SK-N-SH treated with all-trans-retinoic acid at 6 μM for 48 hours (cell line): Measurements from ENCODE around the gene RERE.

ENCODE experiments used
- ATAC-seq: fragments of 200-7000 bp; cut with Tn5 transposase; 3 replicates; pipeline ENCODE4 v1.9.1; 2020; ENCODE audit warnings: mild to moderate bottlenecking, moderate library complexity
- ARNTL ChIP-seq: fragments of 450-650 bp; formaldehyde crosslinking; IDR thresholded peaks from 2 replicates; pipeline ENCODE4 v1.5.0; 2020; ENCODE audit warnings: low read depth, mild to moderate bottlenecking, moderate library complexity, borderline replicate concordance
- BACH2 ChIP-seq: fragments of 250-450 bp; sonication (Bioruptor Pico); IDR thresholded peaks from 2 replicates; pipeline ENCODE4 v1.9.0; 2021; ENCODE audit warnings: mild to moderate bottlenecking, borderline replicate concordance
- CSDC2 ChIP-seq: fragments of 250-450 bp; sonication (Bioruptor Pico); IDR thresholded peaks from 2 replicates; pipeline ENCODE4 v1.5.0; 2020; ENCODE audit warnings: mild to moderate bottlenecking, moderate library complexity
- ESRRG ChIP-seq: fragments of 250-450 bp; sonication (Bioruptor Pico); IDR thresholded peaks from 2 replicates; pipeline ENCODE4 v1.6.1; 2021; ENCODE audit warnings: mild to moderate bottlenecking
- GLIS3 ChIP-seq: fragments of 250-450 bp; sonication (Bioruptor Pico); IDR thresholded peaks from 2 replicates; pipeline ENCODE4 v1.5.0; 2020; ENCODE audit warnings: mild to moderate bottlenecking, moderate library complexity
- ISL1 ChIP-seq: fragments of 250-450 bp; sonication (Bioruptor Pico); IDR thresholded peaks from 2 replicates; pipeline ENCODE4 v2.1.2; 2022; ENCODE audit warnings: mild to moderate bottlenecking, moderate library complexity
- OSR1 ChIP-seq: fragments of 250-450 bp; sonication (Bioruptor Pico); IDR thresholded peaks from 2 replicates; pipeline ENCODE4 v1.8.0; 2022; ENCODE audit warnings: moderate library complexity, mild to moderate bottlenecking, inconsistent platforms
- RARB ChIP-seq: fragments of 250-450 bp; sonication (Bioruptor Pico); IDR thresholded peaks from 2 replicates; pipeline ENCODE4 v1.8.0; 2021; ENCODE audit warnings: mild to moderate bottlenecking, moderate library complexity
- SNAI2 ChIP-seq: fragments of 250-450 bp; sonication (Bioruptor Pico); IDR thresholded peaks from 2 replicates; pipeline ENCODE4 v1.5.0; 2020; ENCODE audit warnings: mild to moderate bottlenecking, moderate library complexity
- TCF4 ChIP-seq: fragments of 250-450 bp; sonication (Bioruptor Pico); IDR thresholded peaks from 2 replicates; pipeline ENCODE4 v1.8.0; 2021; ENCODE audit warnings: mild to moderate bottlenecking, moderate library complexity, borderline replicate concordance
- TOX ChIP-seq: fragments of 250-450 bp; sonication (Bioruptor Pico); IDR thresholded peaks from 2 replicates; pipeline ENCODE4 v1.8.0; 2021; ENCODE audit warnings: mild to moderate bottlenecking, moderate library complexity, borderline replicate concordance
- ZC3H10 ChIP-seq: fragments of 250-450 bp; sonication (Bioruptor Pico); IDR thresholded peaks from 2 replicates; pipeline ENCODE4 v1.5.1; 2021; ENCODE audit warnings: mild to moderate bottlenecking, moderate library complexity
- ZFP3 ChIP-seq: fragments of 250-450 bp; sonication (Bioruptor Pico); IDR thresholded peaks from 2 replicates; pipeline ENCODE4 v1.5.0; 2020; ENCODE audit warnings: mild to moderate bottlenecking, moderate library complexity
- ZFP30 ChIP-seq: fragments of 450-650 bp; formaldehyde crosslinking; IDR thresholded peaks from 2 replicates; pipeline ENCODE4 v1.5.0; 2022; ENCODE audit warnings: mild to moderate bottlenecking, moderate library complexity
- ZNF565 ChIP-seq: fragments of 450-650 bp; formaldehyde crosslinking; conservative IDR thresholded peaks from 2 replicates; pipeline ENCODE4 v1.5.0; 2020; ENCODE audit warnings: low read depth, mild to moderate bottlenecking, moderate library complexity
- ZNF70 ChIP-seq: fragments of 450-650 bp; formaldehyde crosslinking; IDR thresholded peaks from 2 replicates; pipeline ENCODE4 v1.5.0; 2020; ENCODE audit warnings: mild to moderate bottlenecking, moderate library complexity
- ZNF8 ChIP-seq: fragments of 450-650 bp; formaldehyde crosslinking; IDR thresholded peaks from 2 replicates; pipeline ENCODE4 v1.5.0; 2020; ENCODE audit warnings: mild to moderate bottlenecking, moderate library complexity
- TF ChIP-seq, protein P1 (sequence below): fragments of 250-450 bp; sonication (Bioruptor Pico); IDR thresholded peaks from 2 replicates; pipeline ENCODE4 v1.5.1; 2021; ENCODE audit warnings: mild to moderate bottlenecking, moderate library complexity
- TF ChIP-seq, protein P2 (sequence below): fragments of 250-450 bp; sonication (Bioruptor Pico); IDR thresholded peaks from 2 replicates; pipeline ENCODE4 v1.5.1; 2020; ENCODE audit warnings: low read depth, mild to moderate bottlenecking, moderate library complexity
- TF ChIP-seq, protein P3 (sequence below): fragments of 250-450 bp; sonication (Bioruptor Pico); IDR thresholded peaks from 2 replicates; pipeline ENCODE4 v1.8.0; 2020; ENCODE audit warnings: mild to moderate bottlenecking, moderate library complexity, borderline replicate concordance
- TF ChIP-seq, protein P4 (sequence below): fragments of 250-450 bp; sonication (Bioruptor Pico); IDR thresholded peaks from 2 replicates; pipeline ENCODE4 v1.5.0; 2020; ENCODE audit warnings: mild to moderate bottlenecking, moderate library complexity
- TF ChIP-seq, protein P5 (sequence below): fragments of 250-450 bp; sonication (Bioruptor Pico); IDR thresholded peaks from 2 replicates; pipeline ENCODE4 v1.8.0; 2021; ENCODE audit warnings: low read depth, mild to moderate bottlenecking, moderate library complexity, borderline replicate concordance

The RERE gene

DNA sequence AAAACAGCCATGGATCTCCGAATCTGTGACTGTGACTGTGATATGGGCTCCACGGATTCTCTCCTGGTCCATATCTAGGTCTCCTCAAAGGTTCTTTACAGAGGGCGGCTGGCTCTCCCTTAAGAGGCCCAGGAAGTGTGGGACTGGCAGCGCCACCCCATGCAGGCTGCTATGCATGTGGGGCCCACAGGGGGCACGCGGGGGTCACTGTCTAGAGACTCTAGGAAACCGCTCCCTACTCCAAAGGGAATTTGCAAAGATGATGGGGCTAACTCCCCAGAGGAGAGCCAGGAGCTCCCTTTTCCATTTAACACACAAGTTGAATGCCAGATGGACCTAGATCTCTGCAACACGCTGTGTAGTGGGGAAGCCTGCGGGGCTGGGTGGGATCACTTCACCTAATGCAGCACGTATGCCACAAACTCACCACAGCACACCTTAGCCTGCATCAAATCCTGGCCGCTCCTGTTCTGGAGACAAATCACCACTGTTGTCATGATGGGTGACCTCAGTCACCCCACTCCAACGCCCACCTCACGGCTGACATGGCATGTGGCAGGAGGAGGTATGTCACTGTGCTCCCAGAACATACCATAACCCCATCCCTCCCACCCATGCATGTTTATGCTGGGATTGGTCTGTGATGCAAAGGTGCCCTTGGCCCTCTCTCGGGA, 437.8 kb downstream of the RERE start:
- no peak for ATAC-seq
- TF ChIP-seq TCF4 (CRISPR knock-in tag) (no peak), RARB (CRISPR knock-in tag) (no peak), GLIS3 (CRISPR knock-in tag) (no peak), CSDC2 (CRISPR knock-in tag) (no peak), ZNF565 (CRISPR knock-in tag) (no peak), ZNF70 (CRISPR knock-in tag) (no peak), TOX (CRISPR knock-in tag) (no peak), ZC3H10 (no peak), SNAI2 (CRISPR knock-in tag) (no peak), OSR1 (no peak), ZNF8 (CRISPR knock-in tag) (no peak), ESRRG (CRISPR knock-in tag) (no peak), BACH2 (no peak), ARNTL (no peak), ZFP30 (CRISPR knock-in tag) (no peak)
- TF ChIP-seq, protein P1, sequence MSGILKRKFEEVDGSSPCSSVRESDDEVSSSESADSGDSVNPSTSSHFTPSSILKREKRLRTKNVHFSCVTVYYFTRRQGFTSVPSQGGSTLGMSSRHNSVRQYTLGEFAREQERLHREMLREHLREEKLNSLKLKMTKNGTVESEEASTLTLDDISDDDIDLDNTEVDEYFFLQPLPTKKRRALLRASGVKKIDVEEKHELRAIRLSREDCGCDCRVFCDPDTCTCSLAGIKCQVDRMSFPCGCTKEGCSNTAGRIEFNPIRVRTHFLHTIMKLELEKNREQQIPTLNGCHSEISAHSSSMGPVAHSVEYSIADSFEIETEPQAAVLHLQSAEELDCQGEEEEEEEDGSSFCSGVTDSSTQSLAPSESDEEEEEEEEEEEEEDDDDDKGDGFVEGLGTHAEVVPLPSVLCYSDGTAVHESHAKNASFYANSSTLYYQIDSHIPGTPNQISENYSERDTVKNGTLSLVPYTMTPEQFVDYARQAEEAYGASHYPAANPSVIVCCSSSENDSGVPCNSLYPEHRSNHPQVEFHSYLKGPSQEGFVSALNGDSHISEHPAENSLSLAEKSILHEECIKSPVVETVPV (CRISPR knock-in tag): no peak
- TF ChIP-seq, protein P2, sequence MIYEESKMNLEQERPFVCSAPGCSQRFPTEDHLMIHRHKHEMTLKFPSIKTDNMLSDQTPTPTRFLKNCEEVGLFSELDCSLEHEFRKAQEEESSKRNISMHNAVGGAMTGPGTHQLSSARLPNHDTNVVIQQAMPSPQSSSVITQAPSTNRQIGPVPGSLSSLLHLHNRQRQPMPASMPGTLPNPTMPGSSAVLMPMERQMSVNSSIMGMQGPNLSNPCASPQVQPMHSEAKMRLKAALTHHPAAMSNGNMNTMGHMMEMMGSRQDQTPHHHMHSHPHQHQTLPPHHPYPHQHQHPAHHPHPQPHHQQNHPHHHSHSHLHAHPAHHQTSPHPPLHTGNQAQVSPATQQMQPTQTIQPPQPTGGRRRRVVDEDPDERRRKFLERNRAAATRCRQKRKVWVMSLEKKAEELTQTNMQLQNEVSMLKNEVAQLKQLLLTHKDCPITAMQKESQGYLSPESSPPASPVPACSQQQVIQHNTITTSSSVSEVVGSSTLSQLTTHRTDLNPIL (CRISPR knock-in tag): no peak
- TF ChIP-seq, protein P3, sequence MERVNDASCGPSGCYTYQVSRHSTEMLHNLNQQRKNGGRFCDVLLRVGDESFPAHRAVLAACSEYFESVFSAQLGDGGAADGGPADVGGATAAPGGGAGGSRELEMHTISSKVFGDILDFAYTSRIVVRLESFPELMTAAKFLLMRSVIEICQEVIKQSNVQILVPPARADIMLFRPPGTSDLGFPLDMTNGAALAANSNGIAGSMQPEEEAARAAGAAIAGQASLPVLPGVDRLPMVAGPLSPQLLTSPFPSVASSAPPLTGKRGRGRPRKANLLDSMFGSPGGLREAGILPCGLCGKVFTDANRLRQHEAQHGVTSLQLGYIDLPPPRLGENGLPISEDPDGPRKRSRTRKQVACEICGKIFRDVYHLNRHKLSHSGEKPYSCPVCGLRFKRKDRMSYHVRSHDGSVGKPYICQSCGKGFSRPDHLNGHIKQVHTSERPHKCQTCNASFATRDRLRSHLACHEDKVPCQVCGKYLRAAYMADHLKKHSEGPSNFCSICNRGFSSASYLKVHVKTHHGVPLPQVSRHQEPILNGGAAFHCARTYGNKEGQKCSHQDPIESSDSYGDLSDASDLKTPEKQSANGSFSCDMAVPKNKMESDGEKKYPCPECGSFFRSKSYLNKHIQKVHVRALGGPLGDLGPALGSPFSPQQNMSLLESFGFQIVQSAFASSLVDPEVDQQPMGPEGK: no peak
- TF ChIP-seq, protein P4, sequence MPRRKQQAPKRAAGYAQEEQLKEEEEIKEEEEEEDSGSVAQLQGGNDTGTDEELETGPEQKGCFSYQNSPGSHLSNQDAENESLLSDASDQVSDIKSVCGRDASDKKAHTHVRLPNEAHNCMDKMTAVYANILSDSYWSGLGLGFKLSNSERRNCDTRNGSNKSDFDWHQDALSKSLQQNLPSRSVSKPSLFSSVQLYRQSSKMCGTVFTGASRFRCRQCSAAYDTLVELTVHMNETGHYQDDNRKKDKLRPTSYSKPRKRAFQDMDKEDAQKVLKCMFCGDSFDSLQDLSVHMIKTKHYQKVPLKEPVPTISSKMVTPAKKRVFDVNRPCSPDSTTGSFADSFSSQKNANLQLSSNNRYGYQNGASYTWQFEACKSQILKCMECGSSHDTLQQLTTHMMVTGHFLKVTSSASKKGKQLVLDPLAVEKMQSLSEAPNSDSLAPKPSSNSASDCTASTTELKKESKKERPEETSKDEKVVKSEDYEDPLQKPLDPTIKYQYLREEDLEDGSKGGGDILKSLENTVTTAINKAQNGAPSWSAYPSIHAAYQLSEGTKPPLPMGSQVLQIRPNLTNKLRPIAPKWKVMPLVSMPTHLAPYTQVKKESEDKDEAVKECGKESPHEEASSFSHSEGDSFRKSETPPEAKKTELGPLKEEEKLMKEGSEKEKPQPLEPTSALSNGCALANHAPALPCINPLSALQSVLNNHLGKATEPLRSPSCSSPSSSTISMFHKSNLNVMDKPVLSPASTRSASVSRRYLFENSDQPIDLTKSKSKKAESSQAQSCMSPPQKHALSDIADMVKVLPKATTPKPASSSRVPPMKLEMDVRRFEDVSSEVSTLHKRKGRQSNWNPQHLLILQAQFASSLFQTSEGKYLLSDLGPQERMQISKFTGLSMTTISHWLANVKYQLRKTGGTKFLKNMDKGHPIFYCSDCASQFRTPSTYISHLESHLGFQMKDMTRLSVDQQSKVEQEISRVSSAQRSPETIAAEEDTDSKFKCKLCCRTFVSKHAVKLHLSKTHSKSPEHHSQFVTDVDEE (CRISPR knock-in tag): no peak
- TF ChIP-seq, protein P5, sequence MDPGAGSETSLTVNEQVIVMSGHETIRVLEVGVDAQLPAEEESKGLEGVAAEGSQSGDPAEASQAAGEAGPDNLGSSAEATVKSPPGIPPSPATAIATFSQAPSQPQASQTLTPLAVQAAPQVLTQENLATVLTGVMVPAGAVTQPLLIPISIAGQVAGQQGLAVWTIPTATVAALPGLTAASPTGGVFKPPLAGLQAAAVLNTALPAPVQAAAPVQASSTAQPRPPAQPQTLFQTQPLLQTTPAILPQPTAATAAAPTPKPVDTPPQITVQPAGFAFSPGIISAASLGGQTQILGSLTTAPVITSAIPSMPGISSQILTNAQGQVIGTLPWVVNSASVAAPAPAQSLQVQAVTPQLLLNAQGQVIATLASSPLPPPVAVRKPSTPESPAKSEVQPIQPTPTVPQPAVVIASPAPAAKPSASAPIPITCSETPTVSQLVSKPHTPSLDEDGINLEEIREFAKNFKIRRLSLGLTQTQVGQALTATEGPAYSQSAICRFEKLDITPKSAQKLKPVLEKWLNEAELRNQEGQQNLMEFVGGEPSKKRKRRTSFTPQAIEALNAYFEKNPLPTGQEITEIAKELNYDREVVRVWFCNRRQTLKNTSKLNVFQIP (CRISPR knock-in tag): no peak

DNA sequence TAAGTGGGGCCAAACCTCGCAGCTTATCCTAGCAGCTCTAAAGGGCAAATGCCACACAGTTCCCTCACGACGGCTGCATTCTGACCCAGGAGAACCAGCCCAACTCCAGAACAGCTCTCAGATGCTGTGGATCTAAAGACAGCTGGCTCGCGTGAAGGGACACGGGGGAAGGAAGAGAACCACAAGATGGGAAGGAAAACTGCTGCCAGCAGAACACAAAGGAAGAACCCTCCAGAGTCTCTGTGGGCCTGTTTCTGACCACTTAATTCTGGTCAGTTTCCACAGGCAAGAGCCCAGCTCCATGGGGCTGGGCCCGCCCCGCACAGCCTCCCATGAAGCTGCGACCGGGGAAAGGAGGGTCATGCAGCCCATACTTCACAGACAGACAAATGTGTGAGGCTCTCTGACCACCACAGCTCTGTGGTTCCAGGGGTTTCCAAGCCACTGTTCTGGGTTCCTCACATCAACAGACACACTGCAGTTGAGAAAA, 438.4 kb downstream of the RERE start:
- no peak for ATAC-seq
- TF ChIP-seq CSDC2 (CRISPR knock-in tag) (no peak), TOX (CRISPR knock-in tag) (no peak), SNAI2 (CRISPR knock-in tag) (no peak), ZFP3 (CRISPR knock-in tag) (no peak), ISL1 (no peak), RARB (CRISPR knock-in tag) (no peak)
- TF ChIP-seq, protein P5 (CRISPR knock-in tag): no peak
- TF ChIP-seq, protein P1 (CRISPR knock-in tag): no peak
